IMR-90 (cell line): Measurements from ENCODE around the gene PRRC2B. TPM values are rescaled to one million over a fixed set of nuclear protein-coding genes. Genes with fewer than 3 reads are reported as not detected.
A peak's percentile ranks its signal among the peaks of the same experiment; 100 is the strongest.

Source experiments
- ATAC-seq: fragments of 200-7000 bp; cut with Tn5 transposase; 2 replicates; pipeline ENCODE4 v1.9.1; 2020; ENCODE audit warnings: low read depth, mild to moderate bottlenecking, moderate library complexity
- BruUV-seq: library from RNA; stranded (reverse); fragments of 400-500 nt; replicated peaks from 2 replicates; lab custom pipeline; 2021; lab: Mats Ljungman, UMichigan
- CTCF ChIA-PET: fragments of 300-600 bp; formaldehyde crosslinking; extraction: SDS; loops from one replicate; lab custom pipeline; 2021; ENCODE audit warnings: antibody characterized with exemption; lab: Yijun Ruan, JAX
- POLR2A ChIA-PET: fragments of 300-600 bp; sonication (Branson Sonifier 250); formaldehyde crosslinking; loops from one replicate; lab custom pipeline; 2022; ENCODE audit warnings: antibody characterized with exemption; ENCODE audit not compliant: unreplicated experiment; lab: Charles Lee
- DNase-seq: peaks from one replicate; pipeline ENCODE4 v3.0.0; 2013
- H2AFZ ChIP-seq: replicated peaks from 2 replicates; pipeline ENCODE3; 2013; ENCODE audit warnings: low read length, mild to moderate bottlenecking; ENCODE audit not compliant: poor library complexity
- H2AK5ac ChIP-seq: 2 replicates; pipeline ENCODE4 v1.6.1; 2013; ENCODE audit warnings: low read depth, low read length, inconsistent platforms
- H2AK9ac ChIP-seq: replicated peaks from 2 replicates; pipeline ENCODE3; 2013; ENCODE audit warnings: mild to moderate bottlenecking, low read depth, low read length, moderate library complexity; ENCODE audit not compliant: poor library complexity
- H2BK120ac ChIP-seq: 2 replicates; pipeline ENCODE4 v1.6.1; 2013; ENCODE audit warnings: low read depth, low read length, inconsistent platforms
- H2BK15ac ChIP-seq: 3 replicates; pipeline ENCODE4 v1.6.1; 2013; ENCODE audit warnings: low read depth, low read length, inconsistent platforms
- H2BK20ac ChIP-seq: 2 replicates; pipeline ENCODE4 v1.6.1; 2013; ENCODE audit warnings: low read depth, mild to moderate bottlenecking, inconsistent platforms, low read length, moderate library complexity
- H2BK5ac ChIP-seq: 2 replicates; pipeline ENCODE4 v1.6.1; 2013; ENCODE audit warnings: mild to moderate bottlenecking, low read depth, low read length, inconsistent platforms; ENCODE audit not compliant: poor library complexity, severe bottlenecking
- H3K14ac ChIP-seq: replicated peaks from 2 replicates; pipeline ENCODE4 v1.6.1; 2013; ENCODE audit warnings: low read depth, low read length, inconsistent platforms
- H3K18ac ChIP-seq: 2 replicates; pipeline ENCODE4 v1.6.1; 2013; ENCODE audit warnings: low read depth, low read length, control low read depth
- H3K23ac ChIP-seq: 2 replicates; pipeline ENCODE4 v1.6.1; 2013; ENCODE audit warnings: low read depth, low read length, inconsistent platforms
- H3K27ac ChIP-seq: 2 replicates; pipeline ENCODE4 v1.5.1; 2013; ENCODE audit warnings: mild to moderate bottlenecking, control low read depth, low read length; ENCODE audit not compliant: insufficient read depth
- H3K27me3 ChIP-seq: 2 replicates; pipeline ENCODE4 v1.6.1; 2013; ENCODE audit warnings: low read length; ENCODE audit not compliant: control insufficient read depth, insufficient read depth
- H3K36me3 ChIP-seq: 2 replicates; pipeline ENCODE4 v1.6.1; 2013; ENCODE audit warnings: low read length, mixed read lengths; ENCODE audit not compliant: control insufficient read depth, insufficient read depth
- H3K4ac ChIP-seq: 2 replicates; pipeline ENCODE4 v1.6.1; 2013; ENCODE audit warnings: low read depth, low read length, inconsistent platforms
- H3K4me1 ChIP-seq: 2 replicates; pipeline ENCODE4 v1.6.1; 2013; ENCODE audit warnings: low read length, mixed read lengths; ENCODE audit not compliant: control insufficient read depth, insufficient read depth
- H3K4me2 ChIP-seq: 2 replicates; pipeline ENCODE4 v1.6.1; 2013; ENCODE audit warnings: low read depth, mild to moderate bottlenecking, control low read depth, low read length, moderate library complexity
- H3K4me3 ChIP-seq: 2 replicates; pipeline ENCODE4 v1.5.1; 2013; ENCODE audit warnings: low read depth, mild to moderate bottlenecking, control low read depth, low read length, moderate library complexity; ENCODE audit not compliant: insufficient read depth
- H3K56ac ChIP-seq: 2 replicates; pipeline ENCODE4 v1.6.1; 2013; ENCODE audit warnings: low read length, inconsistent platforms; ENCODE audit not compliant: insufficient read depth; ENCODE audit errors: extremely low read depth
- H3K79me1 ChIP-seq, 2 experiments: 2 replicates each; pipeline ENCODE4 v1.6.1; 2013; ENCODE audit warnings: low read length in 2 of 2, inconsistent platforms in 1 of 2, low read depth in 1 of 2
- H3K9ac ChIP-seq: 2 replicates; pipeline ENCODE4 v1.6.1; 2013; ENCODE audit warnings: low read depth, low read length, control low read depth
- H3K9me1 ChIP-seq: 2 replicates; pipeline ENCODE4 v1.6.1; 2013; ENCODE audit warnings: low read length, inconsistent platforms; ENCODE audit not compliant: insufficient read depth
- H3K9me3 ChIP-seq: 2 replicates; pipeline ENCODE4 v1.6.1; 2013; ENCODE audit warnings: low read length; ENCODE audit not compliant: control insufficient read depth, insufficient read depth
- H4K20me1 ChIP-seq: 2 replicates; pipeline ENCODE4 v1.6.1; 2013; ENCODE audit warnings: low read length, inconsistent platforms; ENCODE audit not compliant: insufficient read depth
- H4K5ac ChIP-seq: 2 replicates; pipeline ENCODE4 v1.6.1; 2013; ENCODE audit warnings: mild to moderate bottlenecking, low read depth, low read length, control low read depth
- H4K8ac ChIP-seq, 2 experiments: 2 replicates each; pipeline ENCODE4 v1.6.1; 2013; ENCODE audit warnings: low read depth in 2 of 2, low read length in 2 of 2, control low read depth in 1 of 2, inconsistent platforms in 1 of 2
- H4K91ac ChIP-seq: 2 replicates; pipeline ENCODE4 v1.6.1; 2013; ENCODE audit warnings: low read depth, low read length, inconsistent platforms; ENCODE audit not compliant: insufficient read depth
- BHLHE40 ChIP-seq: fragments of 150-350 bp; IDR thresholded peaks from 2 replicates; pipeline ENCODE4 v1.6.1; 2016; ENCODE audit warnings: mild to moderate bottlenecking, low read depth, low read length
- MXI1 ChIP-seq: IDR thresholded peaks from 2 replicates; pipeline ENCODE4 v1.6.1; 2012; ENCODE audit warnings: low read depth, mild to moderate bottlenecking, low read length, moderate library complexity, borderline replicate concordance
- RFX5 ChIP-seq: IDR thresholded peaks from 2 replicates; pipeline ENCODE4 v1.8.0; 2012; ENCODE audit warnings: low read depth, mild to moderate bottlenecking, low read length, moderate library complexity
- WGBS, 2 experiments: methylation state at CpG; one replicate each; pipeline versions ENCODE4 v1.1.5 to v1.1.7; 2013; ENCODE audit warnings: missing lambda C conversion rate in 2 of 2; ENCODE audit not compliant: insufficient read length in 1 of 2; ENCODE audit errors: extremely low coverage in 2 of 2; 5-methylcytosine and 5-hydroxymethylcytosine counted together
- dilution Hi-C: fragments of 300-500 bp; cut with HindIII; formaldehyde crosslinking; loops from one replicate; pipeline ENCODE4 v1.14.3; 2018; ENCODE audit warnings: low sequenced_read_pairs; ENCODE audit not compliant: unreplicated experiment
- in situ Hi-C: fragments of 300-500 bp; cut with MboI; formaldehyde crosslinking; loops from 3 replicates; pipeline ENCODE4 v1.14.3; 2019; ENCODE audit warnings: low sequenced_read_pairs, inconsistent platforms, mixed read lengths
- intact Hi-C: fragments of 100-400 bp; cut with micrococcal nuclease; formaldehyde crosslinking; loops from 2 replicates; pipeline ENCODE4 v1.10.0; 2022
- polyA plus RNA-seq, 3 experiments: library from polyadenylated mRNA; depleted of rRNA; stranded (reverse); fragments of >200 nt; gene quantifications; 2 replicates each; pipeline ENCODE4 v1.2.3, GENCODE V29; 2012; ENCODE audit warnings: low replicate concordance in 1 of 3
- total RNA-seq: library from RNA; depleted of rRNA; stranded (reverse); fragments of >200 nt; gene quantifications from 2 replicates; pipeline ENCODE4 v1.2.3, GENCODE V29; 2012

Gene PRRC2B
- total and polyA plus RNA-seq, 2 of the 4 experiments (the other 2 are of a cell fraction) = 19.4 to 39.1 TPM

- DNase-seq = peak; percentile 46
- BruUV-seq = no TSS peak
- dilution Hi-C loops (no loop called here), intact Hi-C loops (no loop called here), in situ Hi-C loops (no loop called here)
- Histone ChIP-seq H3K27ac (no peak overlapping the region), H3K18ac (no peak overlapping the region), H3K27me3 (no peaks in the 10 kb centered on the region), H3K4me1 (peaks cover 46% of the 10 kb centered on the region), H2BK120ac (no peak overlapping the region), H3K4me2 (no peak overlapping the region), H3K36me3 (no peaks in the 10 kb centered on the region), H3K23ac (no peak overlapping the region), H3K4me3 (no peak overlapping the region), H3K14ac (no peak overlapping the region), H2AK9ac (no peak overlapping the region), H4K5ac (no peak overlapping the region), H3K9me1 (peaks cover 47% of the 10 kb centered on the region), H2BK5ac (no peak overlapping the region), H4K91ac (no peak overlapping the region), H3K9me3 (no peaks in the 10 kb centered on the region), H2BK15ac (no peak overlapping the region), H2AK5ac (no peak overlapping the region), H4K20me1 (peaks cover 100% of the 10 kb centered on the region), H2AFZ (no peak overlapping the region), H3K56ac (no peak overlapping the region), H3K4ac (no peak overlapping the region), H3K9ac (no peak overlapping the region), H2BK20ac (no peak overlapping the region), H3K79me1 (peaks cover 0 to 68% of the 10 kb centered on the region in 2 experiments; a peak in 2 of 4 replicates), H4K8ac (no peak overlapping the region)
- ChIA-PET CTCF (interaction anchor here (0.7 to 1.5 kb wide), 2 partner anchors 25 to 28 kb away, joined by 4 to 5 read pairs; no protein-coding TSS in a partner anchor), POLR2A (no interaction called here)
- no peak for ATAC-seq
- peak; percentile 87; the same call in 1 of the 2 replicates for TF ChIP-seq MXI1
- peak; percentile 73 for TF ChIP-seq BHLHE40
- no peak for TF ChIP-seq RFX5
- no CpG with 5 or more reads among the region's 5 CpGs for WGBS, 2 experiments
Observed at GRCh38 chr9:131404581-131404980, 10.7 kb downstream of the PRRC2B start.
